Neural cell (in vitro differentiated cells): ENCODE results near the gene LPP. TPM values are rescaled to one million over a fixed set of nuclear protein-coding genes. Genes with fewer than 3 reads are reported as not detected.

ENCODE experiments used
- H2AFZ ChIP-seq: fragments of 200-600, 300-800 bp; sonication (generic), shearing (Covaris generic); 2 replicates; pipeline ENCODE4 v1.6.0; 2014; ENCODE audit warnings: low read depth, mild to moderate bottlenecking, antibody characterized with exemption, low read length, moderate library complexity
- H3F3A ChIP-seq: fragments of 200-600 bp; shearing (Covaris generic); 2 replicates; pipeline ENCODE4 v1.6.1; 2016; ENCODE audit warnings: mild to moderate bottlenecking, moderate library complexity, mixed read lengths, antibody characterized with exemption, low read length; ENCODE audit not compliant: insufficient read depth, poor library complexity, severe bottlenecking
- H3K27ac ChIP-seq: fragments of 200-600, 300-800 bp; sonication (generic), shearing (Covaris generic); 2 replicates; pipeline ENCODE4 v1.5.1; 2014; ENCODE audit warnings: mild to moderate bottlenecking, low read length, moderate library complexity
- H3K27me3 ChIP-seq: fragments of 300-800, 200-600 bp; sonication (generic), shearing (Covaris generic); 2 replicates; pipeline ENCODE4 v1.6.0; 2014; ENCODE audit warnings: mild to moderate bottlenecking, low read depth, low read length, moderate library complexity; ENCODE audit not compliant: insufficient read depth
- H3K36me3 ChIP-seq: fragments of 300-800, 200-600 bp; sonication (generic), shearing (Covaris generic); 2 replicates; pipeline ENCODE4 v1.5.1; 2014; ENCODE audit warnings: mild to moderate bottlenecking, antibody characterized with exemption, low read length, moderate library complexity; ENCODE audit not compliant: insufficient read depth
- H3K4me2 ChIP-seq: fragments of 300-800, 200-600 bp; sonication (generic), shearing (Covaris generic); 2 replicates; pipeline ENCODE4 v1.6.0; 2014; ENCODE audit warnings: mild to moderate bottlenecking, low read length
- H3K4me3 ChIP-seq: fragments of 300-800, 200-600 bp; sonication (generic), shearing (Covaris generic); 2 replicates; pipeline ENCODE4 v1.5.1; 2014; ENCODE audit warnings: mild to moderate bottlenecking, low read length, moderate library complexity
- H3K79me2 ChIP-seq: fragments of 200-600 bp; shearing (Covaris generic); replicated peaks from 2 replicates; pipeline ENCODE4 v1.6.0; 2014; ENCODE audit warnings: mild to moderate bottlenecking, low read length, moderate library complexity; ENCODE audit not compliant: insufficient read depth
- H3K9ac ChIP-seq: fragments of 300-800, 200-600 bp; sonication (generic), shearing (Covaris generic); 2 replicates; pipeline ENCODE4 v1.6.1; 2016; ENCODE audit warnings: mild to moderate bottlenecking, low read length, mixed read lengths
- H3K9me2 ChIP-seq: fragments of 200-600 bp; shearing (Covaris generic); 2 replicates; pipeline ENCODE4 v1.6.1; 2016; ENCODE audit warnings: mild to moderate bottlenecking, low read length, mixed read lengths; ENCODE audit not compliant: insufficient read depth
- H3K9me3 ChIP-seq: fragments of 200-600, 300-800 bp; sonication (generic), shearing (Covaris generic); 2 replicates; pipeline ENCODE4 v1.6.1; 2016; ENCODE audit warnings: mild to moderate bottlenecking, mixed run types, low read length, moderate library complexity, mixed read lengths
- H4K20me1 ChIP-seq: fragments of 200-600 bp; shearing (Covaris generic); 2 replicates; pipeline ENCODE4 v1.6.1; 2016; ENCODE audit warnings: mild to moderate bottlenecking, mixed run types; ENCODE audit not compliant: insufficient read depth
- EP300 ChIP-seq: fragments of 450-650 bp; conservative IDR thresholded peaks from 2 replicates; pipeline ENCODE4 v1.6.1; 2014; ENCODE audit warnings: antibody characterized with exemption, mild to moderate bottlenecking, moderate library complexity; ENCODE audit not compliant: poor library complexity, severe bottlenecking
- EZH2 ChIP-seq: fragments of 200-600, 300-800 bp; shearing (Covaris generic), sonication (generic); IDR thresholded peaks from 2 replicates; pipeline ENCODE4 v1.6.1; 2014; ENCODE audit warnings: antibody characterized with exemption, low read length, borderline replicate concordance, mild to moderate bottlenecking; ENCODE audit not compliant: insufficient read depth, poor library complexity, severe bottlenecking
- MXI1 ChIP-seq: fragments of 450-650 bp; conservative IDR thresholded peaks from 2 replicates; pipeline ENCODE4 v1.6.1; 2014; ENCODE audit warnings: antibody characterized with exemption, mild to moderate bottlenecking; ENCODE audit not compliant: poor library complexity, severe bottlenecking
- POLR2AphosphoS5 ChIP-seq: IDR thresholded peaks from 2 replicates; pipeline ENCODE4 v1.6.1; 2012
- RAD21 ChIP-seq: fragments of 450-650 bp; conservative IDR thresholded peaks from 2 replicates; pipeline ENCODE4 v1.6.1; 2014; ENCODE audit warnings: antibody characterized with exemption, mild to moderate bottlenecking, moderate library complexity
- SMC3 ChIP-seq: fragments of 450-650 bp; conservative IDR thresholded peaks from 2 replicates; pipeline ENCODE4 v1.6.1; 2014; ENCODE audit warnings: antibody characterized with exemption, mild to moderate bottlenecking, moderate library complexity; ENCODE audit not compliant: poor library complexity
- TAF1 ChIP-seq: IDR thresholded peaks from 2 replicates; pipeline ENCODE4 v1.6.1; 2012; ENCODE audit warnings: low read depth
- polyA plus RNA-seq: library from polyadenylated mRNA; depleted of rRNA; stranded (reverse); fragments of >200 nt; gene quantifications from 2 replicates; pipeline ENCODE4 v1.2.3, GENCODE V29; 2014
- TF ChIP-seq, protein P1 (sequence below): IDR thresholded peaks from 2 replicates; pipeline ENCODE4 v1.6.1; 2012; ENCODE audit warnings: borderline replicate concordance
- TF ChIP-seq, protein P2 (sequence below): fragments of 450-650 bp; IDR thresholded peaks from 2 replicates; pipeline ENCODE4 v1.5.1; 2014; ENCODE audit warnings: antibody characterized with exemption, mild to moderate bottlenecking, moderate library complexity; ENCODE audit not compliant: poor library complexity, severe bottlenecking

LPP gene
- polyA plus RNA-seq, 1 donor from 2014 or later = 3.0 TPM

DNA sequence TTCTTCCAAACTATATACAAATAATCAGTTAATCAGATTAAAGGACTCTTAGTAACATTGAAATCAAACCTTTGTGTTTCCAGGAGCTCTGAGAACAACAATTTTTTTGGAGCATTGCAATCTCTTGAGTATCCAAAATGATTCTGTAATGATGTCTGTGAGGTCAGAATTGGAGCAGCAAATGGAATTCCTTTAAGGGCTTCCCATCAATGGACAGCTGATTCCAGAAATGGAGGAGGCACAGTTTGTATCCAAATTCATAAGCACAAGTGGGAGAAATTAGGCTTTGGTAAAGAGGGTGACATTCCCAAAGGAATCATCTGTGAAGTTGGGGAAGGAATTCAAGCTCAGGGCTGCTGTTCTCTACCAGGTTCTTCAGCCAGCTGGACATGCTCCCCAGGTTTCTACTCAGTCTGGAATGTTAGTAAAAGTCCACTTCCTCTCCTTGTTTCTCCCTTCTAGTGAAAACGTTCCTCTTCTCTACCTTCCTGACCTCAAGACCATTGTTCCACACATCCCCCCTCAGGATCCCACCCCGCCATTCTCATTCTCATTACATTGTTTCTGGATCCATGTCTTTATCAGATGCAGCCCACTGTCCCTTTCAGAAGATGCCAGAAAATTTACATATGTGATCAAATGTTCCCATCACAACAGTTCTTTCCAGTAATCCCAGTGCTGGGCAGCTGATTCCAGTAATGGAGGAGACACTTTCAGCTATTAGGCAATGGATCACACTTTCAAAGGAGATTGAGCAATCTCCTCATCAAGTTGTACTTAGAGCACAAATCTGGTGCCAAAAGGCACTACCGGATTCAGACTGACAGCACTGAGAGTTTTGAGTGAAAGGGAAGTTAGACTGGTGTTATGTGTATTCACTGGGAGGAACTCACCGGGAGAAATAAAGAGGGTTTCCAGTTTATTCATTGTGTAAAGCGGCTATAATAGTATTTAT lies 626.5 kb downstream of the LPP start:
- Histone ChIP-seq H3K27me3 (no peaks in the 10 kb centered on the region), H3K36me3 (no peaks in the 10 kb centered on the region), H3K4me3 (no peak overlapping the region), H3K4me2 (no peak overlapping the region), H4K20me1 (no peaks in the 10 kb centered on the region), H3K9ac (no peak overlapping the region), H3F3A (no peaks in the 10 kb centered on the region), H3K79me2 (no peaks in the 10 kb centered on the region), H3K27ac (no peak overlapping the region), H3K9me3 (no peaks in the 10 kb centered on the region), H2AFZ (no peak overlapping the region), H3K9me2 (no peaks in the 10 kb centered on the region)
- TF ChIP-seq, protein P1, sequence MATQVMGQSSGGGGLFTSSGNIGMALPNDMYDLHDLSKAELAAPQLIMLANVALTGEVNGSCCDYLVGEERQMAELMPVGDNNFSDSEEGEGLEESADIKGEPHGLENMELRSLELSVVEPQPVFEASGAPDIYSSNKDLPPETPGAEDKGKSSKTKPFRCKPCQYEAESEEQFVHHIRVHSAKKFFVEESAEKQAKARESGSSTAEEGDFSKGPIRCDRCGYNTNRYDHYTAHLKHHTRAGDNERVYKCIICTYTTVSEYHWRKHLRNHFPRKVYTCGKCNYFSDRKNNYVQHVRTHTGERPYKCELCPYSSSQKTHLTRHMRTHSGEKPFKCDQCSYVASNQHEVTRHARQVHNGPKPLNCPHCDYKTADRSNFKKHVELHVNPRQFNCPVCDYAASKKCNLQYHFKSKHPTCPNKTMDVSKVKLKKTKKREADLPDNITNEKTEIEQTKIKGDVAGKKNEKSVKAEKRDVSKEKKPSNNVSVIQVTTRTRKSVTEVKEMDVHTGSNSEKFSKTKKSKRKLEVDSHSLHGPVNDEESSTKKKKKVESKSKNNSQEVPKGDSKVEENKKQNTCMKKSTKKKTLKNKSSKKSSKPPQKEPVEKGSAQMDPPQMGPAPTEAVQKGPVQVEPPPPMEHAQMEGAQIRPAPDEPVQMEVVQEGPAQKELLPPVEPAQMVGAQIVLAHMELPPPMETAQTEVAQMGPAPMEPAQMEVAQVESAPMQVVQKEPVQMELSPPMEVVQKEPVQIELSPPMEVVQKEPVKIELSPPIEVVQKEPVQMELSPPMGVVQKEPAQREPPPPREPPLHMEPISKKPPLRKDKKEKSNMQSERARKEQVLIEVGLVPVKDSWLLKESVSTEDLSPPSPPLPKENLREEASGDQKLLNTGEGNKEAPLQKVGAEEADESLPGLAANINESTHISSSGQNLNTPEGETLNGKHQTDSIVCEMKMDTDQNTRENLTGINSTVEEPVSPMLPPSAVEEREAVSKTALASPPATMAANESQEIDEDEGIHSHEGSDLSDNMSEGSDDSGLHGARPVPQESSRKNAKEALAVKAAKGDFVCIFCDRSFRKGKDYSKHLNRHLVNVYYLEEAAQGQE = no peak
- TF ChIP-seq POLR2AphosphoS5 (no peak), TAF1 (no peak)

- no peak overlapping the region for H3K4me2 ChIP-seq
- no peak overlapping the region for H3K4me3 ChIP-seq
- no peaks in the 10 kb centered on the region for H3K79me2 ChIP-seq
- no peak overlapping the region for H2AFZ ChIP-seq
- H3K9ac ChIP-seq = no peak overlapping the region
- H3K27ac ChIP-seq = no peak overlapping the region
- H4K20me1 ChIP-seq = no peaks in the 10 kb centered on the region
- TF ChIP-seq, protein P2, sequence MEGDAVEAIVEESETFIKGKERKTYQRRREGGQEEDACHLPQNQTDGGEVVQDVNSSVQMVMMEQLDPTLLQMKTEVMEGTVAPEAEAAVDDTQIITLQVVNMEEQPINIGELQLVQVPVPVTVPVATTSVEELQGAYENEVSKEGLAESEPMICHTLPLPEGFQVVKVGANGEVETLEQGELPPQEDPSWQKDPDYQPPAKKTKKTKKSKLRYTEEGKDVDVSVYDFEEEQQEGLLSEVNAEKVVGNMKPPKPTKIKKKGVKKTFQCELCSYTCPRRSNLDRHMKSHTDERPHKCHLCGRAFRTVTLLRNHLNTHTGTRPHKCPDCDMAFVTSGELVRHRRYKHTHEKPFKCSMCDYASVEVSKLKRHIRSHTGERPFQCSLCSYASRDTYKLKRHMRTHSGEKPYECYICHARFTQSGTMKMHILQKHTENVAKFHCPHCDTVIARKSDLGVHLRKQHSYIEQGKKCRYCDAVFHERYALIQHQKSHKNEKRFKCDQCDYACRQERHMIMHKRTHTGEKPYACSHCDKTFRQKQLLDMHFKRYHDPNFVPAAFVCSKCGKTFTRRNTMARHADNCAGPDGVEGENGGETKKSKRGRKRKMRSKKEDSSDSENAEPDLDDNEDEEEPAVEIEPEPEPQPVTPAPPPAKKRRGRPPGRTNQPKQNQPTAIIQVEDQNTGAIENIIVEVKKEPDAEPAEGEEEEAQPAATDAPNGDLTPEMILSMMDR = no peak
- TF ChIP-seq EP300 (peak; percentile 25), MXI1 (no peak), POLR2AphosphoS5 (no peak), SMC3 (no peak), TAF1 (no peak)
- no peaks in the 10 kb centered on the region for H3K9me2 ChIP-seq
- no peaks in the 10 kb centered on the region for H3K27me3 ChIP-seq
- H3K9me3 ChIP-seq = no peaks in the 10 kb centered on the region
- H3F3A ChIP-seq = no peaks in the 10 kb centered on the region
- no peaks in the 10 kb centered on the region for H3K36me3 ChIP-seq
These were observed 628.7 kb downstream of the LPP start for GRCh38 chr3:188782613-188783124.

- H3K4me3 ChIP-seq = no peak overlapping the region
- TF ChIP-seq EZH2 (no peak), POLR2AphosphoS5 (no peak), RAD21 (no peak), MXI1 (no peak), SMC3 (no peak), TAF1 (no peak)
- TF ChIP-seq, protein P1 = no peak
- TF ChIP-seq, protein P2 = no peak
These were observed 632.5 kb downstream of the LPP start for GRCh38 chr3:188786424-188786823.

More at GRCh38 chr3:188786424-188786823, 632.5 kb downstream of the LPP start:
- H3K27ac ChIP-seq = no peak overlapping the region
- no peak overlapping the region for H2AFZ ChIP-seq
- no peaks in the 10 kb centered on the region for H3K36me3 ChIP-seq
- H3K9me3 ChIP-seq = no peaks in the 10 kb centered on the region
- no peaks in the 10 kb centered on the region for H3F3A ChIP-seq
- no peak overlapping the region for H3K4me2 ChIP-seq
- no peaks in the 10 kb centered on the region for H4K20me1 ChIP-seq
- H3K27me3 ChIP-seq = no peaks in the 10 kb centered on the region
- no peaks in the 10 kb centered on the region for H3K9me2 ChIP-seq
- no peaks in the 10 kb centered on the region for H3K79me2 ChIP-seq
- H3K9ac ChIP-seq = no peak overlapping the region
